NCI-H2196 treated with DMSO at 0.1 percent for 48 hours (cell line): ENCODE results near the gene MED25.

Source experiments
- DNase-seq: peaks from one replicate; lab custom pipeline; 2025; ENCODE audit not compliant: unreplicated experiment; lab: John Stamatoyannopoulos, UW

MED25 gene

GRCh38 chr19:49817964-49818648, at the start of gene MED25:
Gene MED25 (plus strand): TSS chr19:49818289. CDS start chr19:49818342, 53 bp downstream.
- peak; percentile 81 for DNase-seq

GRCh38 chr19:49770529-49770928, 47.6 kb upstream of the MED25 start:
- DNase-seq, result no peak

DNA sequence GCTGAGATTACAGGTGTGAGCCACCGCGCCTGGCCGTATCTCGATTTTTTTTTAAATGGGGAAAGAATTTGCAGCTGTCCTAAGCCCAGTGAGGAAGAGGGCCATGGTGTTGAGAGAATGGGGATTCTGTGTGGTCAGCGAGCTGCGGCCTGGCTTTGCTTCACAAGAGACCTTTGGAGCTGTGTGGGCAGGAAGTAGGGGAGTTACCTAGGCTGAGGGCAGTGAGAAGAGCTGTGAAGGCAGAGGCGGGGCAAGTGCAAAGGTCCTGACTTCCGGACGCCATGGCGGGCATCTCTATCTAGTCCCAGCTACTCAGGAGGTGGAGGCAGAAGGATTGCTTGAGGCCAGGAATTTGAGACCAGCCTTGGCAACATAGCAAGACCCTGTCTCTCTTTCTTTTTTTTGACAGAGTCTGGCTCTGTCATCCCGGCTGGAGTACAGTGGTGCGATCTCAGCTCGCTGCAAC, 46.4 kb upstream of the MED25 start:
- no peak for DNase-seq

- DNase-seq, result no peak
Measured at GRCh38 chr19:49772850-49773432, 45.1 kb upstream of the MED25 start.

DNA sequence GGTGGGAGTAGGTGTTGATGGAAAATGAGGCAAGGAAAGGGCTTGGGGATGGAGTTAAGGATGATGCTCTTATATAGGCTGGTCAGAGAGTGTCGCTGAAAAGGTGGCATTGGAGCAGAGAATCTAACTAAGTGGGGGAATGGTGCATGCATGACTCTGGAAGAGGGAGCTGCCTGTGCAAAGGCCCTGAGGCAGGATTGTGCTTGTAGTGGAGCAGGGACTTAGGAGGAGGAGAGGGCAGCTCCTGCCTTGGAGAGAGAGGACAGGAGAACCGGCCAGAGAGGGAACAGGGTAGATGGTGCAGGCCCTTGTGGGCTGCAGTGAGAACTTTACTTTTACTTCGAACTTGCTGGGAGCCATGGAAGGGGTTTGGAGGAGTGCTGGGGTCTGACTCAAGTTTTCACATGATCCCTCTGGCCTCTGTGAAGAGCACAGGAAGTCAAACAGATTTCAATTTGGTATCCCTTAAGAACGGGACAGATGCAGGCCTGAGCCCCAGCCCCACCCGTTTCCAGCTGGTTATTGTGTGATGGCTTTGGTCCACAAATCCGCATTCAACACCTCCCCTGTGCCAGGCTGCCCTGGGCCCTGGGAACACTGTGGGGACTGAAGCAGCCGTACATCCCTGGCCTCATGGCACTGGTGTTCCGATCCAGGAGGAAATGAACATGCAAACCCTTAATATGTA, 44.3 kb upstream of the MED25 start:
- DNase-seq, result no peak

DNA sequence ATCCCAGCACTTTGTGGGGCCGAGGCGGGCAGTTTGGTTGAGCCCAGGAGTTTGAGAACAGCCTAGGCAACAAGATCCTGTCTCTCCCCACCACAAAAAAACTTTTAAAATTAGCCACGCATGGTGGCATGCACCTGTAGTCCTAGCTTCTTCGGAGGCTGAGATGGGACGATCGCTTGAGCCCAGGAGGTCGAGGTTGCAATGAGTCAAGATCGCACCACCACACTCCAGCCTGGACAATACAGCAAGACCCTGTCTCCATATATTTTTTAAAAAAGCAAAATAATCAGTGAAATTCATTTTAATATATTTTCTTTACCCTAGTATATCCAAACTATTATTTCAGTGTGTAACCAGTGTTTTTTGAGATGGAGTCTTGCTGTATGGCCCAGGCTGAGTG, 43.1 kb upstream of the MED25 start:
- no peak for DNase-seq

DNA sequence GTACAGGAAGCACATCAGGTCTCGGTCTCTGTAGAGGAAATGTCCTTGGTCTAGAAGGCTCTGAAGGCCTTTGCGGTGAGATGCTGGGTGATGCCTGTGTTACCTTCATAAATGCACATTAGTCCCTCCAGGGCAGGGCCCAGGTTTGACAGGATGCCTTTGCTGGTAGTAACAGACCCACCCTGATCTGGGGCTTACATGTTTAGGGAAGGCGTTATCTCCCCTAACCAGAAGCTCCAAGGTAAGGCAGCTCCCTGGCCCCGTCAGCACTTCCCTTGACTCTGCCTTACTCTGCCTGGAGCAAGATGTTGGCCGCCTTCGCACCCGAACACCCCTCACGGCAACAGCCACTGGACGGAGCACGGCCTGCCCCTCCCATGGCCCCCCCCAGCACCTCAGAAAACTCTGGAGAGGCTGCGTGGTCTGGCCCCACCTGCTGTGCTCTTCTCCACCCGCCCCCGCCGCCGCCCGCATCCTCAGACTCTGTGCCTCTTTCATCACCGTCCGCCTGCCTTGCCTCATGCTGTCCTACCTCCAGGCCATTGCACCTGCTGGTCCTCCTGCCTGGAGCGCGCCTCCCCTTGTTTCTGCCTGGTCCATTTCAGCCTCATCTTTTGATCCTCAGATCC, 42.2 kb upstream of the MED25 start:
- no peak for DNase-seq

DNA sequence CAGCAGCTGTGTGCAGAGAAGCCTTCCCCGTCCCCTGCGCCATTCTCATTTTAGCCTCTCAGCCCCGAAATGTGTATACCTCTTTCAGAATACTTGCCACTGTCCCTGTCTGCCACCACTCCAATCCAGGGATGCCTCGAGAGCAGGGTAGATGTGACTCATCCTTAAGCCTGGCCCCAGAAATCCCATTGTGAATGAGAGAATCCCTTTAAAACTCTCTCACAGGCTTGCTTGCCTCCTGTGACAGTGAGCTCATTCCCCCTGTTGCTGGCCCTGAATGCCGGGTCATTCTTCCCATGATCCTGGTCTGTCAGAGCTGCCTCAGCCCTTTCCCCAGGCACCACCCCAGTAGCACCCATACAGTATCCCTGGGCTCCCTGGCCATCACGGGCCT, 41.7 kb upstream of the MED25 start:
- no peak for DNase-seq

DNA sequence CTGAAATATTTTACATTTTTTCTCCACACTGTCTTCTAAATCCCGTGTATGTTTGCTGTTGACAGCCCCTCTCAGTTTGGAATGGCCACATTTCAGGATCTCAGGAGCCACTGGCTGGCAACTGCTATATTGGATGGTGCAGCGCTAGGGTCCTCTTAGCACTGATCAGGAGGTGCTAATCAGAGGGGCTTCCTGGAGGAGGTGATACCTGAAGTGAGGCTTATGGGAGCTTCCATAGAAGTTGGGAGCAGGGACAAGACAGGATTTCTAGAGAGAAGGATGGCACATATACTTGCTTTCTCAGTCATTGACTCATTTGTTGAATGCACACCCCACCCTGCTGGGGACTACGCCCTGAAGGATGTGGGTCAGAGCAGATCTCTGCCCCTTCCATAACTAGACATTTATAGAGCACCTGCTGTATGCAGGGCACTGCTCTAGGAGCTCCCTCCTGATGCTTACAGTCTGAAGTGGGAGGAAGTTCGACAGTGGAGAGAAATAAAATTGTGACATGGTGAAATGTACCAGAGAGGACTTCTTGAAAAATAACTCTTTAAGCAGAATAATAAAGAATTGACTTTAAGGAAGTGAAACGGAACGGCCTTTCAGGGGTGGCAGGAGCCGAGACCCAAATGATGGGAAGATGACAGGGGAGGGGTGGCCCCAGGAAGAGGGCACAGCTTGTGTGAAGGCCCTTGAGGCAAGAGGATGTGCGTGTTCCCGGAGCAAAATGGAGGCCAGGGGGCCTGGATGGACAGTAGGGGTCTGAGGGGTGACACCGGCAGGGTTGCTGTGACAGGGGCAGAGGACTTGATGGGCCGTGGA, 38.1 kb upstream of the MED25 start:
- no peak for DNase-seq

DNA sequence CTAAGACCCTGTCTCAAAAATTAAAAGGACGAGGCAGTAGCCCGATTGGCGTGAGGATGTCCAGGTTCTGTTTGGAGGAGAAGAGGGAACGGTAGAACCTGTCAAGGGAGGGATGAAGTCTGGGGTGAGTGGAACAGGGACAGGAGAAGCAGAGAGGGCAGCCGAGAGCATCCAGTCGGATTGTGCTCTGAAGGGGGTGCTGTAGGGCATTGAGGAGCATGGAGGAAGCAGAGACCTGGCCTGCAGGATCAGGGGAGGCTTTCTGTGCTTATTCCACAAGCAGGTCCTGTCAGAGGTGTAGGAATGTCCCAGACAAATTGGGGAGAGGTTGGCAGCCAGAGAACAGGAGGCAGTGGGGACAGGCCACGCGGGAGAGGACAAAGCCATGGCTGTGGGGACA, 37.2 kb upstream of the MED25 start:
- DNase-seq, result no peak

- no peak for DNase-seq
Measured at GRCh38 chr19:49781394-49781793, 36.7 kb upstream of the MED25 start.

DNA sequence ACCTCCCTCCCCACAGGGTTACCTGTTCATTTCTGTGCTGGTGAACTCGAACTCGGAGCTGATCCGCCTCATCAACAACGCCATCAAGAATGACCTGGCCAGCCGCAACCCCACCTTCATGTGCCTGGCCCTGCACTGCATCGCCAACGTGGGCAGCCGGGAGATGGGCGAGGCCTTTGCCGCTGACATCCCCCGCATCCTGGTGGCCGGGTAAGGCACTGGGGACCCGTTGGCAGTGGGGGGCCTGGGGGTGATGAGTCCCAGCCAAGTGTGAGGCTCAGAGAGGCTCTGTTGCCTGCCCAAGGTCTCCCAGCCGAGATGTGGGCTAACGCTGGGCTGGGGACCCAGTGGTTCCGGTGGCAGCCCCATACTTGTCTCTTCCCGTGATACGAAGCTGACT, 35.6 kb upstream of the MED25 start:
- DNase-seq, result no peak

DNA sequence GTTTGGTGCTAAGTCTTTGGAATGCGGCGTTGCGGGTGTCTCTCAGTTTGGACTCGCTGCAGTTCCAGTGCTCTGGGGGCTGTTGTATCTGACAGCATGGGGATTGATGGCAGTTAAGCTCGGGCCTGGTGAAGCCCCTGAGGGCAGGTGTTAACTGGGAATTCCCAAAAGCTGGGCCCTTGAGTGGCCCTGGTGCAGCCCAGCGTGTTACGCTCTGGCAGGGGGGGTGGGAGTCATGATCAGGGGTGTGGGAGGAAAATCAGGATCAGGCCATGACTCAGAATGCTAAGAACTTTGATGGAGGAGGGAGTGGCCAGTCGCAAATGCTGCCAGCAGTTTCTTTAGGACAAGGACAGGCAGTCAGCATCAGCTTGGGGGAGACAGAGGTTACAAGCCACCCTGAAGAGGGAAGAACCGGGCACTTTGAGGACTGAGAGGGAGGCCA, 31.7 kb upstream of the MED25 start:
- no peak for DNase-seq

GRCh38 chr19:49787746-49788145, 30.3 kb upstream of the MED25 start:
- no peak for DNase-seq

DNA sequence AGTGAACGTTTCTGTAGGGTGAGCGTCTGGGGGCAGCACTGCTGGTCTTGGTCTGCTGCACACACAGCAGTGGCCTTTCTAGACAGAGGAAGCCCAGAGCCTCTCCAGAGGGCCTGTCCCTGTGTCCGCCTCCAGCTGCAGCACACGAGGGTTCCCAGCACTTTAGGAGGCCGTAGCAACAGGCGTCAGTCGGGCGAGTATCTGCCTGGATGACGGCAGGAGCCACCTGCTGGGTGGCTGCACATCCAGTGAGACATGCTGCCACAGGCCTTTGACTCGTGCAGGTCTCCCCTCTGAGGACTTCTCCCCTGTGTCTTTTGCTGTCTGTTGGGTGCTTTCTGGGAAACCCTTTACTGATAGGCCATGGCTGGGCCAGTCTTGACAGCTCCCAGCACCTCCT, 29.2 kb upstream of the MED25 start:
- no peak for DNase-seq

DNA sequence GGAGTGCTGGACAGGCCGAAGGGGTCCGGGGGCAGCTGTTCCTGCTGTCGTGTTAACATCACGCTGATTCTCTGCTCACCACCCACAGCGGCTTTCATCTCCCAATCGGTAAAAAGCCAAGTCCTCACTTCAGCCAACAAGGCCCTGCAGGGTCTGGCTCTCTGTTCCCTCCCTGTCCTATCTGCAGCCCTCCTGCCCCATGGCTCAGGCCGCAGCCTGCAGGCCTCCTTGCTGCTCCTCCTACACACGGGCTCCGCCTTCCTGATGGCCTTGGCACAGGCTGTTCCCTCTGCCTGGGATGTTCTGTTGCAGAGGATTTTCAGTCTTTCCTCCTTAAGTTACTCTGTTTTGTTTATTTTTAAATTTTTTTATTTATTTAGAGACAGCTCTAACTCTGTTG, 27.2 kb upstream of the MED25 start:
- no peak for DNase-seq

DNA sequence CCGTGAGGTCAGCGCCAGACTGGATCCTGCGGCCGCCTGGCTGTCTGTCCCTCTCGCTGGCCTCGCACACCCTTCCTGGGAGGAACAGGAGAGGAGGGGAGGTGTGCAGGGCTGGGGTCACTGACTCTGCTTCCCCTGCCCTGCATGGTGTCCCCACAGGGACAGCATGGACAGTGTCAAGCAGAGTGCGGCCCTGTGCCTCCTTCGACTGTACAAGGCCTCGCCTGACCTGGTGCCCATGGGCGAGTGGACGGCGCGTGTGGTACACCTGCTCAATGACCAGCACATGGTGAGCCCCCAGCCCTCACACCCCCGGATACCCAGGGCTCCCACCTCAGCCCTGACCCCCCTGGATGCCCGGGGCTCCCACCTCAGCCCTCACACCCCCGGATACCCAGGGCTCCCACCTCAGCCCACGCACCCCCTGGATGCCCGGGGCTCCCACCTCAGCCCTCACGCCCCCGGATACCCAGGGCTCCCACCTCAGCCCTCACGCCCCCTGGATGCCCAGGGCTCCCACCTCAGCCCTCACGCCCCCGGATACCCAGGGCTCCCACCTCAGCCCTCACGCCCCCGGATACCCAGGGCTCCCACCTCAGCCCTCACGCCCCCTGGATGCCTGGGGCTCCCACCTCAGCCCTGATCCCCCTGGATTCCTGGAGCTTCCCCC, 26.2 kb upstream of the MED25 start:
- no peak for DNase-seq

DNA sequence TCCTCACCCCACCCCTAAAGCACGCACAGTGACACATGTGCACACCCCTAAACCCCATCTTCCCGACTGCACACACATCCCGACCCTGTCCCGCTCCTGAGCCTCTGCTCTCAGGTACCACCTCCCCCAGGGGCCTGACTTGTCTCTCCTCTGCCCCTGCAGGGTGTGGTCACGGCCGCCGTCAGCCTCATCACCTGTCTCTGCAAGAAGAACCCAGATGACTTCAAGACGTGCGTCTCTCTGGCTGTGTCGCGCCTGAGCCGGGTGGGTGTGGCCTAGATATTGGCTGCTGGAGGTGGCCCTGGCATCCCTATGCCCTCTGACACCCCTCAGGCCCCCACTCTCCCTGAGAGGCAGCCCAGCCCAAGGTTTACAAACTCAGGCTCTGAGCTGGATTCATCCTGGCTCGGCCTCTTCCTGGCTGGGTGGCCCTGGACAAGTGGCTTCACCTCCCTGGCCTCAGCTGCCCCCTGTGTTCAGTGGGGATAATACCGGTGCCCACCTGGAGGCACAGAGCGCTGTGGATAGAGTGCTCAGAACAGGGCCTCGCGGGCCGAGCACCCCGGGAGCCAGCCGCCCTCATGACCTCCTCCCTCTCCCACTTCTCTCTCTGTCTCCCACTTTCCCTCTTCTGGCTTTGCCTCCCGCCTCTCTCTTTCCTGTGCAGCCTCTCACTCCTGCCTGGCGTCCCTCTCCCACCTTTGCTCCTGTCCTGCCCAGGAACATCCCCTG, 25.1 kb upstream of the MED25 start:
- no peak for DNase-seq

DNA sequence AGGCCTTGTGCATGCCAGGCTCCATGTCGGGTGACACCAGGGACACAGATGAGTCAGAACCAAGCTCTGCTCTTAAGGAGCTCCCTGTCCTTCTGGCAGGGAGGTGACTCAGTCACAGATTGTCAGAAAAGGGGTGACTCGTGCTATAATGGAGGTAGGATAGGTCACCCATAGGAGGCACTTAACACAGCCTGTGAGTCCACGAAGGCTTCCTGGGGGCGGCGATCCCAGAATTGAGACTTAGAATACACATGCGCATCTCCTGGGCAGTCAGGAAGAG, 24.6 kb upstream of the MED25 start:
- DNase-seq, result no peak

DNA sequence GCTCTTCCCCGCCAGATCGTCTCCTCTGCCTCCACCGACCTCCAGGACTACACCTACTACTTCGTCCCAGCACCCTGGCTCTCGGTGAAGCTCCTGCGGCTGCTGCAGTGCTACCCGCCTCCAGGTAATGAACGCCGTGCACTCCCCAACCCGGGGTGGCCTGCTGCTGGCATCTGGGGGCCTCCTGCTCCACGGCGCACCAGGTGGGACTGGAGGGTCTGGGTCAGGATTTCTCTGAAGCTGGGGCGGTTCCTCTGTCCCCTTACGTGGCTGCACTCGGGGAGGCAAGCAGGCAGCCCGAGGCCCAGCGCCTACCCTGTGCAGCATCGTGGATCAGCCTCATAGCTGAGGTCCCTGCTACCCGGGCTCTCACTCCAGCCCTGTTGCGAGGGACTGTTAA, 22.5 kb upstream of the MED25 start:
- DNase-seq, result no peak
